ENCODE measurements around the gene CLNS1A.

DNA sequence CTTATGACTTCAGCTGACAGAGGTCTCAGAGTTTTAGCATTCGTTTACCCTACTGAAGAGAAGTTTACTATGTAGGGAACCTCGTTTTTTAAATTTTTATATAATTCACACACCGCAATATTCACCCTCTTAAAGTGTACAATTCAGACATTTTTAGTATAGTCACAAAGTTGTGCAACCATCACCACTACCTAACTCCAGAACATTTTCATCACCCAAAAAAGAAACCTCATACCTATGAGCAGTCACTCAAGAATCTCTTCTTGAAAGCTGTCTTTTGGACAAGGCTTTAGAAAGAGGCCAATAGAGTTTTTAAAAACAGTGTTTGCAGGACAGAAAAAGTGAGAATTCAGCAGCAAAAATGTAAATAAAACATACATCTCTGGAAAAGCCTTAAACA, 39.5 kb upstream of the CLNS1A start:
- TF ChIP-seq CTCF (IDR thresholded peaks at IDR 0.05; ENCODE audit: low read length) (no peak), EZH2 (optimal IDR thresholded peaks at IDR 0.05; ENCODE audit: low read depth, low read length) (no peak), EZH2phosphoT487 (IDR thresholded peaks at IDR 0.05; ENCODE audit: low read length) (no peak)
